ENCODE data around the gene GAK. TPM values are rescaled to one million over a fixed set of nuclear protein-coding genes. Genes with fewer than 3 reads are reported as not detected.
A peak's percentile ranks its signal among the peaks of the same experiment; 100 is the strongest.

Gene GAK
- total RNA-seq, 1 donor from 2014 or later = 116 TPM

DNA sequence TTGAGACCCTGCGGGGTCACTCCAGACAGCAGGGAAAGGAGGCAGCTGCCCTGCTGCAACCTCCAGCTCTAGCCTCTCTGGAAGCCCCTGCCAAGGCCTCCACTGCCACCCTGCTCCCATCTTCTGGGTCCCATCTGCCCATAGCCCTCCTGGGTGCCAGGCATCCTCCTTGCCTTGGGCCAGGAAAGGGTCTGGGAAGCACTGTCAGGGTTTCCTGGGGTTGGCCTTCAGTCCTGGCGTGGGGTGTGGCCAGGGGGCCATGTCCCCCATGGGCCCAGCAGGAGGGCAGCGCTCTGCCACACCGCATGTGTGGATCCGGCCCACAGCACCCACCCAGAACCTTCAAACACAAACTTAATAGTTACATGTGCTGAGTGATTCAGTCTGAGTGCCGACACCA, 102.8 kb downstream of the GAK start:
- H3K27me3 Mint-ChIP-seq = peaks cover 35% of the 10 kb centered on the region
- no peaks in the 10 kb centered on the region for H3K4me1 Mint-ChIP-seq (ENCODE audit: low read depth)
- H3K27ac Mint-ChIP-seq = no peak overlapping the region
- TF ChIP-seq, protein P1, sequence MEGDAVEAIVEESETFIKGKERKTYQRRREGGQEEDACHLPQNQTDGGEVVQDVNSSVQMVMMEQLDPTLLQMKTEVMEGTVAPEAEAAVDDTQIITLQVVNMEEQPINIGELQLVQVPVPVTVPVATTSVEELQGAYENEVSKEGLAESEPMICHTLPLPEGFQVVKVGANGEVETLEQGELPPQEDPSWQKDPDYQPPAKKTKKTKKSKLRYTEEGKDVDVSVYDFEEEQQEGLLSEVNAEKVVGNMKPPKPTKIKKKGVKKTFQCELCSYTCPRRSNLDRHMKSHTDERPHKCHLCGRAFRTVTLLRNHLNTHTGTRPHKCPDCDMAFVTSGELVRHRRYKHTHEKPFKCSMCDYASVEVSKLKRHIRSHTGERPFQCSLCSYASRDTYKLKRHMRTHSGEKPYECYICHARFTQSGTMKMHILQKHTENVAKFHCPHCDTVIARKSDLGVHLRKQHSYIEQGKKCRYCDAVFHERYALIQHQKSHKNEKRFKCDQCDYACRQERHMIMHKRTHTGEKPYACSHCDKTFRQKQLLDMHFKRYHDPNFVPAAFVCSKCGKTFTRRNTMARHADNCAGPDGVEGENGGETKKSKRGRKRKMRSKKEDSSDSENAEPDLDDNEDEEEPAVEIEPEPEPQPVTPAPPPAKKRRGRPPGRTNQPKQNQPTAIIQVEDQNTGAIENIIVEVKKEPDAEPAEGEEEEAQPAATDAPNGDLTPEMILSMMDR (IDR thresholded peaks at IDR 0.05; ENCODE audit: unreplicated experiment) = no peak
- H3K9me3 Mint-ChIP-seq (ENCODE audit: low read depth) = no peaks in the 10 kb centered on the region
- H3K36me3 Mint-ChIP-seq (ENCODE audit: insufficient read depth) = no peaks in the 10 kb centered on the region
- H3K4me3 Mint-ChIP-seq (ENCODE audit: low read depth) = no peak overlapping the region
- no peak for DNase-seq (ENCODE audit: low spot score, unreplicated experiment)

DNA sequence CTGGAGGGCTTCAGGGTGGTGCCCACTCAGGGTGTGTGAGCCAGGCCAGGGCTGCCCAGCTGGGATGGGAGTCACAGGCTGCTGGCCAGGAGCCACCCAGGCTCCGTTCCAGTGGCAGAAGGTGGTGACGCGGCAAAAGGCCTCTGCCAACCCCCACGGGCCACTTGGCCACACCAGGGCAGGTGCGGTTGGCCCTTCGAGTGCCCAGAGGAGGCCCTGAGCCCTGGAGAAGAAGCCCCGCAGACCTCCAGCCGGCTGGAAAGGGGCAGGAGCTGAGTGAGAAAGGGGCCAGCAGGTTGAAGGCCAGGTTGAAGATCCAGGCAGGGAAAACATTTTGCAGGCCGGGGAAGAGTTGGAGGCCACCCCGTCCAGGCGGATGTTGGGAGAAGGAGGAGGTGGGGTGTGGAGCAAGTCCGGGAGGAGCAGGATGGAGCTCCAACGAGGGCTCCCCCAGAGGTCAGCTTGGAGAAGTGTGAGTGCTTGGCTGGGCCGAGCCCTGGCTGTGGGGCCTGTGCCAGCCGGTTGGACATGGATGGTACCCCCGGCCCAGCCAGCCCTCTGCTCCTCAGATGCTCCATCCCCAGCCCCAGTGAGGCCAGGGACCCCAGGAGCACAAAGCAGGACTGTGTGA, 103.4 kb downstream of the GAK start:
- Mint-ChIP-seq H3K27ac (no peak overlapping the region), H3K4me3 (ENCODE audit: low read depth) (no peak overlapping the region), H3K9me3 (ENCODE audit: low read depth) (no peaks in the 10 kb centered on the region), H3K27me3 (peaks cover 40% of the 10 kb centered on the region), H3K4me1 (ENCODE audit: low read depth) (no peaks in the 10 kb centered on the region), H3K36me3 (ENCODE audit: insufficient read depth) (no peaks in the 10 kb centered on the region)
- TF ChIP-seq, protein P1 (IDR thresholded peaks at IDR 0.05; ENCODE audit: unreplicated experiment) = peak; percentile 41
- no peak for DNase-seq (ENCODE audit: low spot score, unreplicated experiment)

DNA sequence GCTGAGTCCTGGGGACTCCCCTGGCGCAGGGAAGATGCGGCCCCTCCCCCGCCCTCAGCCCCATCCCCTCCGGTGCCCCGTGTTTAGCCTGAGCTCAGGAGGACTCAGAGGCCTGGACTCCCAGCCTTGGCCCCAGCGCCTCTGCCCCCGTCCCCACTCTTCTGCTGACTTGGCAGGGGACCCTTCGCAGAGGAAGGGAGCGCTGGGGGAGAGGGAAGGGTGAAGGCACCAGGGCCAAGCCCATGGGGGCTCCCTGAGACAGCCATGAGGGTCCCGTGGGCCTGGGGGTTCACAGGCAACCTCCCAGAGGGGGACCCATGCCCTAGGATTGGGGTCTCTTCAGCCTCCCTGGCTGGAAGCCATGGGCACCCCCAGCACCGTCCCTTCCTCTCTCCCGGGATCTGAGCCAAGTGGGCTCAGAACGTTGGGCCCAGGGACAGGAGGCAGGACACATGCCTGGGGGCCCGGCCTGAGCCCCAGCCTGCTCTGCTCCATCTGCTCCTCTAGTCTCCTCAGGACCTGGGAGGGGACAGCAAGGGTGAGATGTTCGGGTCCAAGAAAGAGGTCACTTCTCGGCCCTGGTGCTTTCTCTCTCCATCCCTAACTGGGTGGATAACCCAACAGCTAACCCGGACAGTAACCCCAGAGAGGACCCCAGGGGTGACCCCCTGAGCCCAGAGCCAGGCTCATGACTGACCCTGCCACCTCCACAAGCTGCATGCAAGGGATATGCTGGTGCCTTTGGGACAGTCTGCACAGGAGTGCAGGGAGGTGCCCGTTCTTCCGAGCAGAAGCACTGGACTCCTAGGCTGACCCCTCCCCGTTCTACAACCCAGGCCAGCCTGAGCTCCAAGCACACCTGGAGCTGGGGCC, 104.7 kb downstream of the GAK start:
- no peaks in the 10 kb centered on the region for H3K9me3 Mint-ChIP-seq (ENCODE audit: low read depth)
- peak overlapping the region; percentile 49 for H3K27ac Mint-ChIP-seq
- no peak for DNase-seq (ENCODE audit: low spot score, unreplicated experiment)
- TF ChIP-seq, protein P1 (IDR thresholded peaks at IDR 0.05; ENCODE audit: unreplicated experiment) = no peak
- no peaks in the 10 kb centered on the region for H3K4me1 Mint-ChIP-seq (ENCODE audit: low read depth)
- H3K36me3 Mint-ChIP-seq (ENCODE audit: insufficient read depth) = no peaks in the 10 kb centered on the region
- H3K27me3 Mint-ChIP-seq = peaks cover 51% of the 10 kb centered on the region
- peak overlapping the region; percentile 47 for H3K4me3 Mint-ChIP-seq (ENCODE audit: low read depth)

DNA sequence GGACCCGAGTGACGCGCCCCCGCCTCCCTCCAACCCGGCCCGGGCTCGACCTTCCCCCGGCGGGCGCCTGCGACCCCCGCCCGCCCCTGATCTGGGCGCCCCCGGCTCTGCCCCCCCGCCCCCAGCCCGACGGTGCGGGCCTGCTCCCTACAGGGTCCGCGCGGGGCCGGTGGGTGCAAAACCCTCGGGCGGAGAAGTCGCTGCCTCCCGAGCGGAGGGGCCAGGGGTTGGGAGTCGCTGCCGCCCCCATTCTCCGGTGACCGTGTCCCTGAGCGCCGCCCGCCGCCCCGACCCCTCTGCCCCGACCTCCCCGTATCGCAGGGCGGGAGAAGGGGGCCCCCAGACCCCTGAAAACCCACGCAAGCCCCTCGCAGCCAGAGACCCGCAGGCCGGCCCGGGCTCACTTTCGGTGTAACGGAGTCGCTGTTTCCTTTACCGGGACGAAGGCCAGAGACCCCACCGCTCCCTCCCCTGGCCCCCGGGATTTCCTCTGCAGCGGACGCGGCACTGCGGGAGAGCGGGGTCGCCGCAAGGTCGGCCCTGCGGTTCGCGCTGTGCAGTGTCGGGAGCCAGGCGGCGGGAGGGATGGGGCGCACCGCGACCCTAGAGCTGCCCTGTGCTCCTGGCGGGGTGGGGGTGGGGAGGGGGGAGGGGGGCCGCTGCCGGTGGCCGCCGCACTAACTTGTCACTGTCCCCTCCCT, 105.5 kb downstream of the GAK start:
- TF ChIP-seq, protein P1 (IDR thresholded peaks at IDR 0.05; ENCODE audit: unreplicated experiment) = no peak
- H3K4me3 Mint-ChIP-seq (ENCODE audit: low read depth) = peak overlapping the region; percentile 14
- no peaks in the 10 kb centered on the region for H3K36me3 Mint-ChIP-seq (ENCODE audit: insufficient read depth)
- H3K4me1 Mint-ChIP-seq (ENCODE audit: low read depth) = no peaks in the 10 kb centered on the region
- H3K9me3 Mint-ChIP-seq (ENCODE audit: low read depth) = no peaks in the 10 kb centered on the region
- H3K27me3 Mint-ChIP-seq = peaks cover 58% of the 10 kb centered on the region
- H3K27ac Mint-ChIP-seq = no peak overlapping the region
- no peak for DNase-seq (ENCODE audit: low spot score, unreplicated experiment)

DNA sequence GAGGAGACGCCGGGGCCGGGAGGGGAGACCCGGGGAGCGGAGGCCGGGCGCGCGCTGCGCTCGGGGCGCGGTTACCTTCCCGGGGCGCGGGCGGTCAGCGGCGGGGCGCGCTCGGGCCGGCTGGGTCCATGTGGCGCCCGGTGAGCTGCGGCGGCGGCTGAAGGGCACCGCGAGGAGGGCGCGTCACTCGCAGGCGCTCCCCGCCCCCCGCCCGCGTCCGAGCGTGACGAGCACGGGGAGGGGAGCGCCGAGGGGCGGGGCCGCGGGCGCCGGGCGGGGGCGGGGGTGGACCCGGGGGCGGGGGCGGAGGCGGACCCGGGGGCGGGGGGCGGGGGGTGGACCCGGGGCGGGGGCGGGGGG, 106.2 kb downstream of the GAK start, which contains the start of gene CPLX1:
Gene CPLX1 (minus strand): TSS at position 159 of the 360 bp plus-strand sequence. CDS start 1,607 bp downstream, outside the sequence.
- Mint-ChIP-seq H3K4me1 (ENCODE audit: low read depth) (no peaks in the 10 kb centered on the region), H3K36me3 (ENCODE audit: insufficient read depth) (no peaks in the 10 kb centered on the region), H3K9me3 (ENCODE audit: low read depth) (no peaks in the 10 kb centered on the region), H3K4me3 (ENCODE audit: low read depth) (peak within 1 kb of the TSS; percentile 16), H3K27ac (no peak within 1 kb of the TSS), H3K27me3 (peaks cover 65% of the 10 kb centered on the region)
- TF ChIP-seq, protein P1 (IDR thresholded peaks at IDR 0.05; ENCODE audit: unreplicated experiment) = no peak
- DNase-seq (ENCODE audit: low spot score, unreplicated experiment) = no peak

All from progenitor cell of endocrine pancreas (in vitro differentiated cells).